Measurements from ENCODE around the gene ALPI. TPM values are rescaled to one million over a fixed set of nuclear protein-coding genes. Genes with fewer than 3 reads are reported as not detected.

Gene ALPI
- total and polyA plus RNA-seq, 10 of the 15 experiments (the other 5 are each of a cell fraction or from before 2014, with no cell fraction given), result not detected

DNA sequence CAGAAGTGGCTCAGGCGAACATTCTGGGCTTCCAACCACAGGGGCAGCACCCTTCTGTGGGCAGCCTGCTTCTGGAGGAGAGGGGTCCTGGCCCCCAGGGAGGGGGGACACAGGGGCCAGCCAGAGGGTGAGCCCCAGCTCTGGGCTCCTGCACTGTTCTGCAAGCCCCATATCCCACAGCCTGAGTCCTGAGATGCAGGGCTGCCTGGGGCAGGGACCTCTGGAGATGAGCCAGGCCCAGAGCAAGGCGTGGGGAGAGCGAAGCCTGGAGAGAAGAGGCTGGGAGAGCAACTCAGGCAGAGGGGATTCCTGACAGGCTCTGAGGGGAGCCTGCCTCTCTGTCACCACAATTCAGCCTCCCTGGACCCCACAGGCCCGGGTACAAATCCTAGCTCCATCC is 50.8 kb downstream of the ALPI start:
- FAIRE-seq (no peak), ATAC-seq (no peak), DNase-seq (ENCODE audit: low read depth, low spot score) (no peak)
- in situ Hi-C loops (cut with MboI) (no loop called here), intact Hi-C loops (cut with micrococcal nuclease; ENCODE audit: unreplicated experiment) (no loop called here)
- no peak overlapping the region for H3K9ac ChIP-seq (ENCODE audit: control insufficient read depth, insufficient read depth, low read length)
- H2AFZ ChIP-seq (ENCODE audit: control insufficient read depth, low read depth, low read length), result no peak overlapping the region
- H3K27me3 ChIP-seq (replicated peaks in 1 of 2; ENCODE audit: control insufficient read depth in 2 of 2, insufficient read depth in 2 of 2, low read length in 1 of 2), result peaks cover 5 to 9% of the 10 kb centered on the region in 2 experiments
- no peak overlapping the region for H3K27ac ChIP-seq (ENCODE audit: control insufficient read depth, insufficient read depth)
- no peaks in the 10 kb centered on the region for H3K9me3 ChIP-seq (replicated peaks; ENCODE audit: control insufficient read depth, insufficient read depth, low read length)
- TF ChIP-seq NR2C1 (IDR thresholded peaks at IDR 0.05), result no peak
- no peak for TF ChIP-seq ESRRA (IDR thresholded peaks at IDR 0.05; ENCODE audit: low read length)
- no peak for TF ChIP-seq IRF4 (IDR thresholded peaks at IDR 0.05; ENCODE audit: low read depth, low read length)
- TF ChIP-seq, protein P1, sequence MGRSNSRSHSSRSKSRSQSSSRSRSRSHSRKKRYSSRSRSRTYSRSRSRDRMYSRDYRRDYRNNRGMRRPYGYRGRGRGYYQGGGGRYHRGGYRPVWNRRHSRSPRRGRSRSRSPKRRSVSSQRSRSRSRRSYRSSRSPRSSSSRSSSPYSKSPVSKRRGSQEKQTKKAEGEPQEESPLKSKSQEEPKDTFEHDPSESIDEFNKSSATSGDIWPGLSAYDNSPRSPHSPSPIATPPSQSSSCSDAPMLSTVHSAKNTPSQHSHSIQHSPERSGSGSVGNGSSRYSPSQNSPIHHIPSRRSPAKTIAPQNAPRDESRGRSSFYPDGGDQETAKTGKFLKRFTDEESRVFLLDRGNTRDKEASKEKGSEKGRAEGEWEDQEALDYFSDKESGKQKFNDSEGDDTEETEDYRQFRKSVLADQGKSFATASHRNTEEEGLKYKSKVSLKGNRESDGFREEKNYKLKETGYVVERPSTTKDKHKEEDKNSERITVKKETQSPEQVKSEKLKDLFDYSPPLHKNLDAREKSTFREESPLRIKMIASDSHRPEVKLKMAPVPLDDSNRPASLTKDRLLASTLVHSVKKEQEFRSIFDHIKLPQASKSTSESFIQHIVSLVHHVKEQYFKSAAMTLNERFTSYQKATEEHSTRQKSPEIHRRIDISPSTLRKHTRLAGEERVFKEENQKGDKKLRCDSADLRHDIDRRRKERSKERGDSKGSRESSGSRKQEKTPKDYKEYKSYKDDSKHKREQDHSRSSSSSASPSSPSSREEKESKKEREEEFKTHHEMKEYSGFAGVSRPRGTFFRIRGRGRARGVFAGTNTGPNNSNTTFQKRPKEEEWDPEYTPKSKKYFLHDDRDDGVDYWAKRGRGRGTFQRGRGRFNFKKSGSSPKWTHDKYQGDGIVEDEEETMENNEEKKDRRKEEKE (IDR thresholded peaks at IDR 0.05), result no peak
- TF ChIP-seq FOXK2 (IDR thresholded peaks at IDR 0.05), result no peak
- TF ChIP-seq, protein P2, sequence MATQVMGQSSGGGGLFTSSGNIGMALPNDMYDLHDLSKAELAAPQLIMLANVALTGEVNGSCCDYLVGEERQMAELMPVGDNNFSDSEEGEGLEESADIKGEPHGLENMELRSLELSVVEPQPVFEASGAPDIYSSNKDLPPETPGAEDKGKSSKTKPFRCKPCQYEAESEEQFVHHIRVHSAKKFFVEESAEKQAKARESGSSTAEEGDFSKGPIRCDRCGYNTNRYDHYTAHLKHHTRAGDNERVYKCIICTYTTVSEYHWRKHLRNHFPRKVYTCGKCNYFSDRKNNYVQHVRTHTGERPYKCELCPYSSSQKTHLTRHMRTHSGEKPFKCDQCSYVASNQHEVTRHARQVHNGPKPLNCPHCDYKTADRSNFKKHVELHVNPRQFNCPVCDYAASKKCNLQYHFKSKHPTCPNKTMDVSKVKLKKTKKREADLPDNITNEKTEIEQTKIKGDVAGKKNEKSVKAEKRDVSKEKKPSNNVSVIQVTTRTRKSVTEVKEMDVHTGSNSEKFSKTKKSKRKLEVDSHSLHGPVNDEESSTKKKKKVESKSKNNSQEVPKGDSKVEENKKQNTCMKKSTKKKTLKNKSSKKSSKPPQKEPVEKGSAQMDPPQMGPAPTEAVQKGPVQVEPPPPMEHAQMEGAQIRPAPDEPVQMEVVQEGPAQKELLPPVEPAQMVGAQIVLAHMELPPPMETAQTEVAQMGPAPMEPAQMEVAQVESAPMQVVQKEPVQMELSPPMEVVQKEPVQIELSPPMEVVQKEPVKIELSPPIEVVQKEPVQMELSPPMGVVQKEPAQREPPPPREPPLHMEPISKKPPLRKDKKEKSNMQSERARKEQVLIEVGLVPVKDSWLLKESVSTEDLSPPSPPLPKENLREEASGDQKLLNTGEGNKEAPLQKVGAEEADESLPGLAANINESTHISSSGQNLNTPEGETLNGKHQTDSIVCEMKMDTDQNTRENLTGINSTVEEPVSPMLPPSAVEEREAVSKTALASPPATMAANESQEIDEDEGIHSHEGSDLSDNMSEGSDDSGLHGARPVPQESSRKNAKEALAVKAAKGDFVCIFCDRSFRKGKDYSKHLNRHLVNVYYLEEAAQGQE (IDR thresholded peaks at IDR 0.05; ENCODE audit: low read depth, low read length), result no peak
- ChIA-PET POLR2A (no interaction called here), CTCF (no interaction called here), SMC1A (ENCODE audit: uncharacterized antibody, unreplicated experiment) (interaction anchor here (0.5 kb wide), 1 partner anchor 76 kb away, joined by 4 read pairs; no protein-coding TSS in a partner anchor), RAD21 (ENCODE audit: unreplicated experiment) (no interaction called here)
- no peak overlapping the region for H3K4me3 ChIP-seq
- no peaks in the 10 kb centered on the region for H3K79me2 ChIP-seq (ENCODE audit: control insufficient read depth, insufficient read depth, low read length)
- no peaks in the 10 kb centered on the region for H3K36me3 ChIP-seq (ENCODE audit: control insufficient read depth in 2 of 2, insufficient read depth in 2 of 2, low read length in 1 of 2)
- WGBS (ENCODE audit: insufficient coverage, insufficient replicate concordance, low lambda C conversion rate, missing lambda C conversion rate), result 21% methylated on average over 4 of the region's 4 CpGs
- H3K4me2 ChIP-seq (ENCODE audit: control insufficient read depth, insufficient read depth), result no peak overlapping the region
- no peaks in the 10 kb centered on the region for H3K4me1 ChIP-seq (ENCODE audit: control insufficient read depth, insufficient read depth, low read length)
- no TSS peak for BruUV-seq (replicated peaks)
- H4K20me1 ChIP-seq (ENCODE audit: control insufficient read depth, insufficient read depth), result no peaks in the 10 kb centered on the region
